Breast epithelium (tissue), 3 donors: ENCODE measurements around the gene NFIB.

ENCODE experiments used
- POLR2A ChIP-seq: fragments of 450-650 bp; IDR thresholded peaks from one replicate; pipeline ENCODE4 v1.6.1; 2016; ENCODE audit warnings: antibody characterized with exemption, mild to moderate bottlenecking, moderate library complexity
- POLR2AphosphoS5 ChIP-seq, 3 donors: sonication (generic); formaldehyde crosslinking; IDR thresholded peaks; one replicate each; pipeline ENCODE4 v1.6.1; 2017; ENCODE audit warnings: antibody characterized with exemption in 3 of 3
- TF ChIP-seq, protein P1 (sequence below), 3 donors: fragments of 450-650 bp; IDR thresholded peaks; one replicate each; pipeline ENCODE4 v1.5.1; 2016 to 2017; ENCODE audit warnings: antibody characterized with exemption in 3 of 3, mild to moderate bottlenecking in 3 of 3, moderate library complexity in 3 of 3

DNA sequence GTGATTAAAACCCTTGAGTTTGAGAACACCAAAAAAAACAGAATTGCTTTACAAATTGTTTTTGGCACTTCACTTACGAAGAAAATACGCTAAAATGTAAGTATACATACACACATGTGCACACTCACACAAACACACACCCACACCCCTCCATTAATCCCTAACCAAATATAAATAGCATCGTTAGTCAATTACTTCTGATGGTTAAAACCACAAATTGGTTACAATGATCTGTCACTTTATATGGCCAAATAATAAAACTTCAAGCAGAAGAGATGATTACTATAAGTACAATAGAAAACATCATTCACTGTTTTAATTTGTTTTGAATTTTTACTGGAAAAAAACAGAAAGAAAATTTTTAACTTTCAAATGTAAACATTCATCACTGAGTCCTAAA, 103.5 kb downstream of the NFIB start:
- TF ChIP-seq POLR2A: no peak
- TF ChIP-seq, protein P1, sequence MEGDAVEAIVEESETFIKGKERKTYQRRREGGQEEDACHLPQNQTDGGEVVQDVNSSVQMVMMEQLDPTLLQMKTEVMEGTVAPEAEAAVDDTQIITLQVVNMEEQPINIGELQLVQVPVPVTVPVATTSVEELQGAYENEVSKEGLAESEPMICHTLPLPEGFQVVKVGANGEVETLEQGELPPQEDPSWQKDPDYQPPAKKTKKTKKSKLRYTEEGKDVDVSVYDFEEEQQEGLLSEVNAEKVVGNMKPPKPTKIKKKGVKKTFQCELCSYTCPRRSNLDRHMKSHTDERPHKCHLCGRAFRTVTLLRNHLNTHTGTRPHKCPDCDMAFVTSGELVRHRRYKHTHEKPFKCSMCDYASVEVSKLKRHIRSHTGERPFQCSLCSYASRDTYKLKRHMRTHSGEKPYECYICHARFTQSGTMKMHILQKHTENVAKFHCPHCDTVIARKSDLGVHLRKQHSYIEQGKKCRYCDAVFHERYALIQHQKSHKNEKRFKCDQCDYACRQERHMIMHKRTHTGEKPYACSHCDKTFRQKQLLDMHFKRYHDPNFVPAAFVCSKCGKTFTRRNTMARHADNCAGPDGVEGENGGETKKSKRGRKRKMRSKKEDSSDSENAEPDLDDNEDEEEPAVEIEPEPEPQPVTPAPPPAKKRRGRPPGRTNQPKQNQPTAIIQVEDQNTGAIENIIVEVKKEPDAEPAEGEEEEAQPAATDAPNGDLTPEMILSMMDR (IDR thresholded peaks at IDR 0.05): no peak
- no peak for TF ChIP-seq POLR2AphosphoS5 (IDR thresholded peaks at IDR 0.05)
